NCI-H2029 treated with DMSO at 0.1 percent for 48 hours (cell line): ENCODE data around the gene FADS3.

Experiments used
- DNase-seq: peaks from one replicate; lab custom pipeline; 2025; lab: John Stamatoyannopoulos, UW

Gene FADS3

DNA sequence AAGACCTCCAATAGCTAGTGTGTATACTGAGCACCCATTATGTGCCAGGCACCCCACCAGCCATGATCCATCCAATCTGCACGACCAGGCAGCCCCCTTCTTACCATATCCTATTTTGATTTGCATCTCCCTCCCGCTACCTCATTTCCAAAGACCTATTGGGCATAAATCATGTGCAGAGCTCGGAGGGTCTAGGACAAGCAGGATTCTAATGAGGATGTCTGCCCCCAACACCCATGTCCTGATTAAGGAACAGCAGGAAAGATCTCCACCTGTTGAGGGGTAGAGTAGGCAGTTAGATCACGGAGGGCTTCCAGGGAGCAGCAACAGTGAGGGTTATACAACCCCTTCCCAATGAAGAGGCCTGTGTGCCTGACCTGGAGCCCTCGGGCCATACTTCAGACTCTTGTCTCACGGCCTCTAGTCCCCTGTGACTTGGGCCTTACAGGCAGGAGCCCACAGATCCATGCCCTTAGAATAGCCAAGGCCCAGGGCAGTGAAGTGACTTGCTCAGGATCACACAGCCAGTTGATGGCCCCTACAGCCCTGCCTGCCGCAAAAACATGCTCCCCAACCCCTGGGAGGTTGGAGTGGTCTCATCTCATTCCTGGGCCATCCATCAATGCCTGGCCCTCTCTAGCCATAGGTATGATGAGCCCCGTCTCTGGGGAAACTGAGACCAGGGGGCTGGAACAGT, 22.5 kb upstream of the FADS3 start:
- no peak for DNase-seq

DNA sequence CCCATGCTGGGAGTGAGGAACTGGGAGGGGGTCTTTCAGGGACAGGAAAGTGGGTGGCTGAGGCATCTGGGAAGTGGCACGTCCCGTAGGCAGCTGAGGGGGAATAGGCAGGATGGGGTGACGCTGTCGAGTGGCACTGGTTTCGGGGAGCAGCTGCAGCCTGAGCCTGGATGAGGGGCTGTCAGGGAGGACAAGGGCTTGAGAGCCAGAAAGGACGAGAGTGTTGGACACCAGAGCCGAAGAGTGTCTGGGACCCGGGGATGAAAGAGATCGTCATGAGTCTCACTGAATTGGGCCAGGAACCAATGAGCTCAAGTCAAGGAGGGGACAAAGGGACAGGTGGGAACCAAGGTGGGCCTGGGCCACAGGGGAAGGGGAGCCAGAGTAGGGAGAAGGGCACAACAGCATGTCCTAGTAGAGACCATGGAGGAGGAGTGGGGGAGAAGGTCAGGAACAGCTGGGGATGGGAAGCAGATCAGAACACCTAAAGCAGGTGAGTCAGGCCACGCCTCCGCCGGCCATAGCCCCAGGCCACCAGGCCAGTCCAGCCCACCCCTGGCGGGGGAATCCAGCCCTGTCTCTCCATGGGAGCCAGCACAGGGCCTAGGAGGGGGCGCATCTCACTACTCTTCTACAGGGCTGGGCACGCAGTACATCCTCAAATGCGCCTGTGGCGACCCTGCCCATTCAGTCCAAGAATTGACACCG, 21.8 kb upstream of the FADS3 start:
- DNase-seq, result no peak

DNA sequence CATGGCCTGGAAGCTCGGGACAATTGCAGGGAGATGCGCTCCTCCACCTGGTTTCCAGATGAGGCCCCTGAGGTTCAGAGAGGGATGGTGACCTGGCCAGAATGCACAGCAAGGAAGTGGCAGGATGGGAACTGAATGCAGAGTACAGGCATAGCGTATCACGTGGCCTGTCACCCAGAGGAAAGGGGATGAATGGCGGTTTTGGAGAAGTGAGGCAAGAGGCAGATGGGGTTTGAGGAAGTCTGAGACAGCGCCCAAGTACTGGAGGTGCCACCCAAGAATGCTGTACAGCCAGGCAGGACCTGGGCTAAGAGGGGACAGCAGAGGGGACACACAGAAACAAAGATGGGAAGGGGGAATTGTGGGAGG, 21.2 kb upstream of the FADS3 start:
- DNase-seq, result no peak

DNA sequence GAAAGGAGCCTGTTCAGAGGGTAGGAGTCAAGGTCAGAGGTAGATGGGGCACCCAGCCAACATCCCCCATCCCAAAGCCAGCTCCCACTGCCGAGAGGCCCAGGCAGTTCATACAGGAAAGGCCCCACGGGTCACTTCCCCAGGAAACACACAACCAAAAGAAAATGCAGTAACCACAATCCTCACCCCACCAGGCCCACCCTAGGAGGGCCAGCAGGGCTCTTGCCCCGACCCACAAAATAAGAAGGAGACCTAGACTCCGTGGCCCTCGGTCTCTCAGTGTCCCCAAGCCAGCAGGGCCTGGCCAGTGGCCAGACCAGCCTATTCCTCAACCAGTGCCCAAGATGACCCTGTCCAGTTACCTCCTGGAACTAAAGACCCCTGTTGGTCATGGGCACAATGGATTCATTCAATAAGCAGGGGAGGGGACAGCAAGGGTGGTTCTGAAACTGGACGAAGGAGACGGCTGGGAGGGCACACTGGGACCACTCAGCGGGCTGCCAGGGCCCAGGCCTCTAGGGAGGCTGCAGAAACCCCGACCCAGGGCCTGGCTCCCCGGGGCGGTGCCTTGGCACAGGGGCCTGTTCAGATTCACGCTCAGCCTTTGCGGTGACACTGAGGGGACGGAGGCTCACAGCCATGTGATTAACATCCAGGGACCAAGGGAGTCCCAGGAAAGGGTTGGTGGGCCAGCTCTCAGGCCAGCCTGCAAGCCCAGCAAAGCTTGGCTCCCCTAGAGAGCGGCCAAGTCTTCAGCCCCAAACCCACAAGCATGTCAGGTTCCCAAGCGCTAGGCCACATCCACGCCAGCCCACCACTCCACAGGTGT, 20.6 kb upstream of the FADS3 start:
- DNase-seq, result no peak

DNA sequence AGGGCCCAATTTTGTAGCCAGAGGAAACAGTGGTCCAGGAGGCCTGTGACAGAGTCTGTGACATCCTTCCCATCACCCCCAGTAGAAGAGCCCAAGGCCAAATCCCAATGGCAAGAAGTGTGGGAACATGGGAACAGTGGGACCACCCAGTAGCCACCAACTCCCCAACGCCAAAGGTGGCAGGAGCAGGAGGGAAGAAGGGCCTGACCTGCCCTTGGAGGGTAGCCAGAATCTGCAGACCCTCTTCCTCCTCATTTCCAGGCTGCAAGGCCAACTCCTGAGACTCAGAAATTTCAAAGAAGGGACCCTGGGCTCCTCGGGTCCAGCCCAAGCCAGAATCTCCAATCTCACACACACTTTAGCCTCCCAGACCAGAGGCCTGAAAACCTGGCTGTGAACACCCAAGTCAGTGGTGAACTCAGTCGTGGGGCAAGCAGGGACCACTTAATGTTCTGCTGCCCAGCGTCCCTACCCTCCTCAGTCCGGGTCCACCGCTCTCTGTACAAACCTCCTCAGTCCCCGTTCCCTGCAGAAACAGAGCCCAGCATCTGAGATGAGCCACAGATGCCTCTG, 19.9 kb upstream of the FADS3 start:
- no peak for DNase-seq

DNA sequence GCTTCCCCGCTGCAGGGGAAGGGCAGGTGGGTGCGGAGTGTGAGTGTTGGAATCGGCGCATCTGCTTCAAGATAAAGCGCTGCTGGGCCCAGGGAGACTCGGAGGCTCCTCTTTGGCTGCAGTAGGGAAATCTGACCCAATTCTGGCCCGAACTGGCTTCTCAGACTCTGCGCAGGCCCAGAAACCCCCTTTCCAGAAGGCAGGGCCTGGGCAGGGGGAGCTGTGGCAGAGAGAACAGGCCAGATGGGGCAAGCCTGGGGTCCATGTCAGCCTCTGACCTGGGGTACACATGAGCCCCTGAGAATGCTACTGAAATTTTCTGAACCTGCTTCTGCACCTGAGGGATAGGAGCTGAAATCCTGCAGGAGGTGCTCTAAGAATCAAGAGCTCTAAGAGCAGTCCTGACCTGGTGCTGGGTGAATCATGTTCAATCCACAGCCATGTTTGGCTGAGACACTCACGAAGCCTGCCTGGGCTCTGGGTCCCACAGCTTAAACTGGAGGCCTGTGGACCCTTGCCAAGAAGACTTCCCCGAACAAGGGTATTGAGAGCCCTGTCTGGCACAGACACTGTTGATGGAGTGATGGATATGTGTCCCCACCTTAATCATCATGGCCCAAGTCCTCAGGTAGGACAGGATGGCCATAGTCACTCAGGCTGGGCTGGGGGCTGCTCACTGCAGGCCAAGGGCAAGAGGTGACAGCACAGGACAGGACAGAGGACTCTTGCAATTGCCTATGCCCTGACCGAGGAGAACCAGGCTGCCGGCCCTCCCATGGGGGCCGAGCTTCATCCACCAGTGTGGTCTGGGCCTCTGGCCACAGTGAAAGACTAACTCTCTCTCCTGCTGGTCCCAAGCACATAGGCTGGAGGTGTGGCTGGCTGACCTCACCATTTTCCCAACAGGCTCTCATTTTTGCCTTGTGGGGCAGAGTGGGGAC, 19.1 kb upstream of the FADS3 start:
- no peak for DNase-seq

DNA sequence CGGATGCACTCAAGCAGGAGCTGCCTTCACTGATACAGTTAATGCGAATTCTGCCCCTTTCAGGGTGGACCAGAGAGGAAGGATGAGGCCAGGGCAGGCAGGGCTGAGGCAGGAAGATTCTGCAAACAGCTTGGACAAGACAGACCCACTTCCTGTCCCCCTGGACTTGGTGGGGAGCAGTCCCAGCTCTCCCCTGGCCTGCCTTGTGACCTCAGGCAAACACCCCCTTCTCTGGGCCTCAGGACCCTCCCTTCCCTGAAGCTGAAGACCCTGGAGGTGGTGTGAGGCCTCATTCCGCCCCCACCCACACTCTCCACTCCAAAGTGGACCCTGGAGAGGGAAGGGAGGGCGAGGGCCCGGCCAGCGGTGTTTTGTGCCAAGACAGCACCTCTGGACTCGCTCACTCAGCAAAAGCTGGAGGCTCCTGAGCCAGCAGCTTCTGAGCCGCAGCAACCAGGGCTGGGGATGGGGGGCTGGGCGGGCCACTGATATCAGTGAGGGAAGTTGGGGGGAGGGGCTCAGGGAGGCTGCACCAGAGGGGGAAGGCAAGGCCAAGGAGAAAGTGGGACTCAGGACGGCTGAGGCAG, 17.5 kb upstream of the FADS3 start:
- no peak for DNase-seq

DNA sequence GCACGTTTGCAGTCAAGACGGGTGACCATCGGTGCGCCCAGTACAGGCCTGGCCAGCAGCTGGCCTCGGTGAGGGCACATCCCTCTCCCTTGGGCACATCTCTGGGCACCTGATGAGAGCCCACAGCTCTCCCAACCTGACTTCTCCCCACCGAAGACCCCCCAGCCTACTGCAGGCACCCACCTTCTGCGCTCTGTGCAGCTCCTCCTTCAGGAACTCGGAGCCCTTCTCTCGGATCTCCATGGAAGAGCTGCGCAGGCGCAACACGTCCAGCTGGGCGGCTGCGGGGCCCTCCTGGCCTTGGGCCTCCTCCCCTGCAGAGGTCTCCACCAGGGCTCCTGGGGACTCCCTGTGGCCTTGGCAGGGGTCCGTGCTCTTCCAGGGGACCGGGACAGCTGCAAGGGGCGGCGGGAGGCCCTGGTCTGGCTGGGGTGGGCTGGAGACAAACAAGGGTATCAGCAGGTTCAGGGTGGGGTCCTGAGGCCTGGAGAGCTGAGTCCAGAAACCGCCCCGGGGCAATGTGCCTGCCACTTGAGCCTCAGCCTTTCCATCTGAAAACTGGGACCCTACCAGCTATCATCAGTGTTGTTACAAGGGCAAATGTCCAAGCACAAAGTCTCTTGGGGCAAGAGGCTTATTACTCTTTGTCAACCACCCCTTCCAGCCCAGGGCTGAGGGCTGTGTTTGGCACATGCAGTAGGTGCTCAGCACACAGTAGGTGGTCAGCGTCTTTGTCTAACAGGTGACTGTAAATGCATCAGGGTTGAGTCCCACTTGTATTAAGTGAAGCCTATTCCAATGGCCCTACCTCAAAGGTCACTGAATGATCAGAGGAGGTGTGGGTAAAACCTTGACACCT, 16.8 kb upstream of the FADS3 start:
- DNase-seq, result no peak

DNA sequence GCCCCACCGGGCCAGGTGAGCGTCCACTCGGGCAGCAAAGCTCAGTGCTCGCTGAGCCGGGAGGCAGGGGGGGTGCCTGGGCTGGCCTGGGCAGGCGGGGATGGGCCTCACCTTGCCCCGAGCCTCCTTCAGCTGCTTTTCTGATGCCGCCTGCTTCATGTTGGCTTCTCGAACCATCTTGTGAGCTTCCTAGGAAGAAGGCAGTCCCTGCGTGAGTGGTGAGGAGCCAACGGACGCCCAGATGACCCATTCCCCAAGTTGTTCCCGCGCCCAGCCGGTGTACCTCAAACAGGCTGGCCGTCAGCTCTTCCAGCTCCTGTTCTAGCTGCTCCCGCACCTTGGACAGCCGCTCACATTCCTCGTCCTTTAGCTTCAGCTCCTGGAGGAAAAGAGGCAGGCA, 15.9 kb upstream of the FADS3 start:
- DNase-seq, result no peak

DNA sequence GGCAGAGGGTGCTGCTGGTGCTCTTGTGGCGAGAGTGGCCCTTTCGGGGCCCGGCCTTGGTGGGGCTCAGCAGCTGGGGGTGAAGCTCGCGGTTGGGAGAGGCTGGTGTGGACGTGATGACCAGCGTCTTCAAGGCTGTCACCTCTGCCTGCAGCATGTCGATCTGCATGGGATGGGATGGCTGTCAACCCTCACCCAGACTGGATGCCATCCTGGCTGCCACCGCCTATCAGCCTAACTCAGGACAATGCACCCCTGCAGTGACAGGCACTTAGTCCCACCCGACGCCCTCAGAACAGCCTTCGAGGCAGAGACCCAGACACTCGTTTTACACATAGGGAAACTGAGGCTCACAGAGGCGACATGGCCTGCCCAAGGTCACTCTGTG, 15.2 kb upstream of the FADS3 start:
- no peak for DNase-seq

DNA sequence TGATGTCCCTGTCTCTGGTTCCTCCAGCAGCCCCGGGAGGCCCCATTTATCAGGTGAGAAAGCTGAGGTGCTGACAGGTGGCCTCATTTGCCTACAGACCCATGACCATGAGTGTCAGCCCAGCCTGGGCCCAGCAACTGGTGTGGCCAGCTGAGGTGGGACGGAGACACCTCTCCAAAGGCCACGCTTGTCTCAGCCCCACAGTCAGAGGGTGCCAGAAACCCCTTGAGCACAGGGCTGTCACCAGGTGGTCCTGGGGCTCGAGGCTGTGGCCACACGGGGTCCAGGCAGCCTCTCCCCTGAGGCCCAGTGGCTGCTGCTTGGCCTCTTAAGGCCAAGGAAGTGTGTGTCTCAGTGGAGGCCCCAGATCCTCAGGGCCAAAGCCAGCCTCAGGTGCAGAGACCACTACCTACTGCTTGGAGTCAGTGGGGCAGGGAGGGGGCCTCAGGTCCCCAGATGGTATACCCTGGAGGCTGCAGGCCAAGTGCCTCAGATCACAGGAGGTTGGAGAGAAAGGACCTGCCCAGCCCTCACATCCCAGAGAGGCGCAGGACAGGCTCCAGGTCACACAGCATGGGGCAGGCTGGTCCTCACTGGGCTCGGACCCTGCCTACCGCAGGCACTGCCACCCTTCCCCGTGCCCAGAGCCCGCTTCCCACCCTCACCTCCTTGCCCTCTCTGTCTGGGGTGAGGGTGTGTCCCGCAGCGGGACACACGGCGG, 14.6 kb upstream of the FADS3 start:
- DNase-seq, result no peak

DNA sequence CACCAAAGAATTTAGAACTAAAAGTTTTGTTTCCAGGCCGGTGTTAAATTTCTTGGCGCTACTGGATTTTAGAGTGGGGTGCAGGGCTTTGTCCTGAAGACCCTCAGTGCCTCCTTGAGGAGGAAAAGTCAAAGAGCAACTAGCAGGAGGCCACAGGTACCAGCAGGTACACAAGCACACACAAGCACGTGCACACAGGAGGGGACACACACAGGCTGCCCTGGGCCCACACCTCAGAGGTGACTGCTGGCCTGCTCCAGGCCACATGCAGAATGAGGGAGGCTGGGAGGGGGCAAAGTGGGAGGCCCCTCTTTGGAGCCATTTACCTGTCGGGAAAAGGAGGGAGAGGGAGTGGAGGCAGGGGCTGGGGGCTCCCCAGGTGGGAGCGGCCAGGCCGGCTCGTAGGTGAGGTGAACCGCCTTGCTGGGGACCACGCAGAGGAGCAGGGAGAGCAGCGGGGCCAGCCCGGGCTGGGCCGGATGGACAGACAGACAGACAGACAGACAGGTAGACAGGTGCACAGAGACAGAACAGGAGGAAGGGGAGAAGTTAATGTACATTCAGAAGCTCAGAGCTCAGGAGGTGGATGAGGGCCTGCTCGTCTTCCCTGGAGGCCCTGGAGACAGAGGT, 13.8 kb upstream of the FADS3 start:
- DNase-seq, result no peak

DNA sequence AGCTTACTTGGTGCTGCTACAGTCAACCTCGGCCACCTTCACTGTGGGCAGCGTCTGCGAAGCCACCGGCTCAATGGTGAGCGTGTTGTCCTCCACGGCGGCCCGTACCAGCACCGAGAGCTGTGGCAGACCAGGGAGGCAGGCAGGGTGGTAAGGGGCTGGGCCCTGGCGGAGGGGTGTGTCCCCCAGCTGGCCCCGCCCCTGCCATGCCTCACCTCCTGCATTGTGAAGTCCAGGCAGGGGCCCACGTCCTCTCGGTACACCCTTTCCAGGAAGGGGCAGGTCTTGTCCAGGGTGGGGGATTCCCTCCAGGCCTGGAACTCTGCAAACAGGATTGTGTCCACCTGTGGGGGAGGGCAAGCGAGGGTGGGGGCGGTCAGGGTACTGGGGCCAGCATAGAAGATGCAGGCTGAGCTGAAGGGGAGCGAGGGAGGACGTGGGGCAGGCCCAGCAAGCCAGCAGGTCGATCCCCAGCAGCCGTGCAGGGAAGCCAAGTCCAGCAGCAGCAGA, 13.2 kb upstream of the FADS3 start:
- DNase-seq, result no peak

DNA sequence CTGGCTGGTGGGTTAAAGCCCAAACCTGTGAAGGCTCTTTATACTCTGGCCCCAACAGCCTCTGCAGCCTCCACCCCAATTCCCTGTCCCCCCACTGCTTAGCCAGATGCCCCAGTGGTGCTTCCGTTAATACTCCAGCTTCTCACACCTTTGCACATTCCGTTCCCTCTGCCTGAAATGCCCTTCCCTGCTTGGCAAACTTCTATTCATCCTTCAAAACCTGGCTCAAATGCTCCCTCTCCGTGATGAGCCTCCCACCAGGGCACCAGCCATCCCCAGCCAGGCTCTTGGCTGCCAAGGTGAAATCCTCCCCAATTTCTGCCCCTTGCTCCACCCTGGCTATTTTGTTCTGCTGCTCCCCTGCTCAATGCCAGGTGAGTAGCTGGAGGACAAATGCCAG, 12.5 kb upstream of the FADS3 start:
- no peak for DNase-seq

DNA sequence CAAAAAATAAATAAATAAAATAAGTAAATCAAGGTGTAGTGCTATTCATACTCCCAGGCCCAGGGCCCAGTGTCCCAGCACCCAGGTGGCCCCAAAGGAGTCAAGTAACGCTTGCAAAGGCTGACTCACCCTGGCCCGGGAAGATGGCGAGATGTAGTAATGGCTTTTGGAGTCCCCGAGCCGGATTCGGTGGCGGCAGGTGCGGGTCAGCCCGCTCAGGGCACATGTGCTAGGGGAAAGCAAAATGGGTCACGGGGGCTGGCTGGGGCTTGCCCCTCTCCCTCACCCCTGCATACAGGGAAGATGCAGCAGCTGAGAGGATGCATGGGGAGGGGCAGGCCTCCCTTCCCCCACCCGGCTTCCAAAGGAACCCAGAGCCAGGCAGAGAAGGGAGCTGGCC, 11.0 kb upstream of the FADS3 start:
- DNase-seq, result no peak

DNA sequence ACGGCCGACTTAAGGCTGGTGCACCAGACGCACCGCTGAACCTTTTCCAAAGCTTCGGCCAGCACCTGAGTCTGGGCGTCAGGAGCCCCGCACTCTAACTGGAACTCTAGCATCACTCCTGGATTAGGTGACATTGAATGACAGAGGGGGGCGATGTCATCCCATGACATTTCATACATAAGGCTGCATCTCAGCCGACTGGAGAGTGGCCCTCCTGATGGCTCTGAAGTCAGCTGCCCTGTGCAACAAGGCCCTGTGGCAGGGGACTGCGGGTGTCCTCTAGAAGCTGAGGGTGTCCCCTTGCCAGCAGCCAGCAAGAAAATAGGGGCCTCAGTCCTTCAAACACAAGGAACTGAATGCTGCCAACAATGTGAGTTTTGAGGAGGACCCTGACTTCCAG, 10.1 kb upstream of the FADS3 start:
- DNase-seq, result no peak

DNA sequence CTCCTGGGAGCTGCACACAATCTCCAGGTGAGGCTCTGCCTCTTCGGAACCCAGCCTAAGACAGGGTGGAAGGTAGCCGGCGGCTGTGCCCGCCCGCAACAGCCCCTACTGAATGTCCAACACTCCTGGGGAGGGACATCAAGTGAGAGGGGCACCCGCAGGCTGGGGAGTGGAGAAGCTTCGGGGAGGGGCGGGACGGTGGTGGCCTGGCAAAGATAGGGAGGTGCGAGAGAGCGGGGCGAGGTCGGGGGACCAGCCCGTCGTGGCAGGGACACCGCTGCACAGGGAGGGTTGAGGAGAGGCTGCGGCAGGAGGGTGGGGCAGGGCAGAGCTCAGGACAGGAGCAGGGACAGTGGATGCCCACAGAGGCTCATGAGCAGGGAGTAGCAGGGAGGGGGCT, 8.9 kb upstream of the FADS3 start:
- no peak for DNase-seq

DNA sequence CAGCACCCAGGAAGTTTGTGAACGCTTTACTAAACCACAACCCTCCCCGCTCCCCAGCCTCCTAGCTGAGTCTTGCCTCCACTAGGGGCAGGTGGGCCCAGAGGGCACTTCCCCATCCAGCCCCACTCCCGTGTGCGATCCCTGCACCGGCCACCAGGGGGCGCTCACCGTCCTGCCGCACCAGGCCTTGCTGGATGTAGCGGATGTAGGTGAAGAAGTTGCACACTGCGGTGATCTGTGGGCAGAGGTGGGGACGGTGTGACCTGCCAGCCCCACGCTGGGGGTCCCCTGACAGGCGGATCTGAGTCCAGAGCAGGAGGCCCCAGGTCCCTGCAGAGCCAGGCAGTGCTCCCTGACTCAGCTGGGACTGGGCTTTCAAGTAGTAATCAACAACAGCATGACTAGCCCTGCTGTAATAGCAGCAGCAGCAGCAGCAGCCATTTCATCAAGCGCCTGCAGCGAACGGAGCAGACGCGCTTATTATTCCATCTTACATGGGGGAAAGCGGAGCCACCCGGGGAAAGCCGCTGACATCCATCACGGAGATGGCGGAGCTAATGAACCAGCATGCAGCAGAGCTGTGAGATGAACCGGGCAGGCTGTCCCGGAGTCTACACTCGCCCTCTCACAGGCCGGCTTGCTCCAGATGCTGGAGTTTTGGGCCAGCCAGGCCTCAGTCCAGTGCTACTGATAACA, 7.9 kb upstream of the FADS3 start:
- DNase-seq, result peak; percentile 20

DNA sequence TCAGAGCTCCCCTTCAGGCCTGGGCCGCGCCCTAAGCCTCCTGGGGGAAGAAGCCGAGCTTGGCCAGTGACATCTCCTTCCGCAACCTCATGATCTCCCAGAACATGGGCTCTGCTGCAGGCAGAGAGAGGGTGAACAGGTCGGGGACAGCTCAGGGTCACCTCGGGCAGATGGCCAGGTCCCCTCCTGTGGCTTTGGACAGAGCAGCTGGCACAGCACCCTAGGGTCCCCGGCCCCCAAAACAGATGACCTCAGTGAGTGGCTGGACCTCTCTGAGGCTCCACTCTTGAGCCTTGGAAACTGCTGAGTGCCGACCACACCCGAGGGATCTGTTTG, 6.9 kb upstream of the FADS3 start:
- DNase-seq, result no peak
